Measurements from ENCODE around the gene MLF2.
A peak's percentile ranks its signal among the peaks of the same experiment; 100 is the strongest.

- TF ChIP-seq, protein P1, sequence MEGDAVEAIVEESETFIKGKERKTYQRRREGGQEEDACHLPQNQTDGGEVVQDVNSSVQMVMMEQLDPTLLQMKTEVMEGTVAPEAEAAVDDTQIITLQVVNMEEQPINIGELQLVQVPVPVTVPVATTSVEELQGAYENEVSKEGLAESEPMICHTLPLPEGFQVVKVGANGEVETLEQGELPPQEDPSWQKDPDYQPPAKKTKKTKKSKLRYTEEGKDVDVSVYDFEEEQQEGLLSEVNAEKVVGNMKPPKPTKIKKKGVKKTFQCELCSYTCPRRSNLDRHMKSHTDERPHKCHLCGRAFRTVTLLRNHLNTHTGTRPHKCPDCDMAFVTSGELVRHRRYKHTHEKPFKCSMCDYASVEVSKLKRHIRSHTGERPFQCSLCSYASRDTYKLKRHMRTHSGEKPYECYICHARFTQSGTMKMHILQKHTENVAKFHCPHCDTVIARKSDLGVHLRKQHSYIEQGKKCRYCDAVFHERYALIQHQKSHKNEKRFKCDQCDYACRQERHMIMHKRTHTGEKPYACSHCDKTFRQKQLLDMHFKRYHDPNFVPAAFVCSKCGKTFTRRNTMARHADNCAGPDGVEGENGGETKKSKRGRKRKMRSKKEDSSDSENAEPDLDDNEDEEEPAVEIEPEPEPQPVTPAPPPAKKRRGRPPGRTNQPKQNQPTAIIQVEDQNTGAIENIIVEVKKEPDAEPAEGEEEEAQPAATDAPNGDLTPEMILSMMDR (IDR thresholded peaks at IDR 0.05) = no peak
- TF ChIP-seq POLR2A (IDR thresholded peaks at IDR 0.05) = peak; percentile 85 to 93
Observed at GRCh38 chr12:6765634-6766581, 13.0 kb upstream of the MLF2 start, which contains the start of gene PTMS.

Data from adrenal gland (tissue), 5 donors.